HG02798 (cell line): ENCODE measurements around the gene AP3S1.
"Not testable (repeated sequence)": the region's sequence is repeated elsewhere in the genome, so short reads cannot be mapped to it uniquely, and the experiment has no call there.

Experiments used
- ATAC-seq: cut with Tn5 transposase; IDR thresholded peaks from one replicate; pipeline ENCODE4 v1.9.1; 2021; ENCODE audit warnings: mild to moderate bottlenecking; ENCODE audit not compliant: unreplicated experiment, poor library complexity

The AP3S1 gene

GRCh38 chr5:115858396-115858795 lies 16.7 kb downstream of the AP3S1 start:
- ATAC-seq: no peak

- no peak for ATAC-seq
Observed at GRCh38 chr5:115859378-115859777, 17.6 kb downstream of the AP3S1 start.

GRCh38 chr5:115869256-115869795 lies 27.6 kb downstream of the AP3S1 start:
- ATAC-seq: no peak

- ATAC-seq: no peak
Observed at GRCh38 chr5:115872447-115872846, 30.7 kb downstream of the AP3S1 start.

- ATAC-seq: no peak
Observed at GRCh38 chr5:115873392-115873791, 31.7 kb downstream of the AP3S1 start.

- ATAC-seq: no peak
Observed at GRCh38 chr5:115875447-115875846, 33.7 kb downstream of the AP3S1 start.

GRCh38 chr5:115877342-115877741 lies 35.6 kb downstream of the AP3S1 start:
- ATAC-seq: not testable (repeated sequence)

- not testable (repeated sequence) for ATAC-seq
Observed at GRCh38 chr5:115882434-115882833, 40.7 kb downstream of the AP3S1 start.

- no peak for ATAC-seq
Observed at GRCh38 chr5:115884704-115885103, 43.0 kb downstream of the AP3S1 start.

- ATAC-seq: not testable (repeated sequence)
Observed at GRCh38 chr5:115885208-115885607, 43.5 kb downstream of the AP3S1 start.

- ATAC-seq: no peak
Observed at GRCh38 chr5:115888027-115888426, 46.3 kb downstream of the AP3S1 start.

GRCh38 chr5:115892021-115892420 lies 50.3 kb downstream of the AP3S1 start:
- ATAC-seq: no peak

GRCh38 chr5:115894342-115894741 lies 52.6 kb downstream of the AP3S1 start:
- ATAC-seq: no peak

- ATAC-seq: no peak
Observed at GRCh38 chr5:115895821-115896220, 54.1 kb downstream of the AP3S1 start.

GRCh38 chr5:115898656-115899055 lies 56.9 kb downstream of the AP3S1 start:
- no peak for ATAC-seq

GRCh38 chr5:115907177-115907576 lies 65.4 kb downstream of the AP3S1 start:
- ATAC-seq: peak; percentile 51

- ATAC-seq: not testable (repeated sequence)
Observed at GRCh38 chr5:115913623-115914400, 72.1 kb downstream of the AP3S1 start.

GRCh38 chr5:115920171-115920725 lies 78.5 kb downstream of the AP3S1 start:
- ATAC-seq: no peak

GRCh38 chr5:115928578-115929407 lies 87.1 kb downstream of the AP3S1 start:
- ATAC-seq: not testable (repeated sequence)

- not testable (repeated sequence) for ATAC-seq
Observed at GRCh38 chr5:115930171-115930570, 88.4 kb downstream of the AP3S1 start.
